Measurements from ENCODE around the gene MYL12B. TPM values are rescaled to one million over a fixed set of nuclear protein-coding genes. Genes with fewer than 3 reads are reported as not detected.

MYL12B gene
- total and polyA plus RNA-seq, 2 of the 8 experiments (the other 6 are each of a cell fraction or from before 2014, with no cell fraction given), result 174 to 188 TPM

DNA sequence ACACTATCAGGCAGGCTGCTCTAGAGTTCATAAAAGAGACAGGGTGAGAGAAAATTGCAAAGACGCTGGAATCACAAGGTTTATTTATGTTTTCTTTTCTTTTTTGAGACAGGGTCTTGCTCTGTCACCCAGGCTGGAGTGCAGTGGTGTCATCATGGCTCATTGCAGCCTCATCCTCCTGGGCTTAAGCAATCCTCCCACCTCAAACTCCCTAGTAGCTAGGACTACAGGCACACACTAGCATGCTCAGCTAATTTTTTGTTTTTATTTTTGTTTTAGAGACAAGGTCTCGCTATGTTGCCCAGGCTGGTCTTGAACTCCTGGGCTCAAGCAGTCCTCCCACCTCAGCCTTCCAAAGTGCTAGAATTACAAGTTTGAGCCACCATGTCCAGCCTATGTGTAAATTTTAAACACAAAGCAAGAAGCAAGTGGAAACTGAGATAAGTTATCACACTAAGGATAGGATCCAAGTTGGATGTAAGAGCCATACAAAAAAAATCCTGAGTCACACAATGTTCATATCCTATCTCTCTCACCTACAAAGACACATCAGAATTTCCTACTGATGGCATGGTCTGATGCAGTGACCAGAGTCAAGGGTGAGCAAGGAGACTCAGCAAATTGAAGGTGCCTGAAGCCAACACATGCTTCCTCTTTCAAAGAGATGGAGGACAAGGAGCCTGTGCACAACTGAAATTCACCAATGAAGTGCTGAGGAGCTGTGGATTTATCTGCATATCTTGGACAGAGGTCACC lies 31.4 kb downstream of the MYL12B start:
- 90% methylated on average over 2 of the region's 2 CpGs; no CpG with 5 or more reads in 1 of the 2 experiments for WGBS, 2 experiments (ENCODE audit: extremely low coverage in 1 of 2, insufficient coverage in 1 of 2, insufficient read length in 1 of 2, insufficient replicate concordance in 2 of 2, low coverage in 1 of 2, low lambda C conversion rate in 2 of 2, missing lambda C conversion rate in 1 of 2)
- ChIA-PET POLR2A (ENCODE audit: partially characterized antibody) (interaction anchor here (0.6 to 0.7 kb wide), 2 partner anchors 313 to 510 kb away, joined by 3 read pairs; no protein-coding TSS in a partner anchor), CTCF (ENCODE audit: partially characterized antibody) (interaction anchor here (0.7 to 2.2 kb wide), 2 partner anchors 161 to 373 kb away, joined by 3 to 12 read pairs; no protein-coding TSS in a partner anchor)
- Histone ChIP-seq H2BK5ac (ENCODE audit: low read depth, low read length) (no peak overlapping the region), H3K14ac (ENCODE audit: insufficient read length) (no peak overlapping the region), H4K8ac (ENCODE audit: extremely low read depth, insufficient read depth, low read length) (no peak overlapping the region), H3K23ac (ENCODE audit: insufficient read length) (no peak overlapping the region), H3K27ac (ENCODE audit: low read depth, low read length) (no peak overlapping the region), H2BK15ac (ENCODE audit: low read length) (no peak overlapping the region), H3K9ac (replicated peaks in 1 of 4; ENCODE audit: extremely low read depth in 1 of 4, low read depth in 3 of 4, low read length in 3 of 4) (no peak overlapping the region), H2AK5ac (ENCODE audit: low read depth, low read length) (no peak overlapping the region), H4K5ac (ENCODE audit: insufficient read length, low read depth, low read length) (no peak overlapping the region), H3K79me2 (ENCODE audit: control insufficient read depth in 1 of 2, insufficient read depth in 2 of 2, low read length in 2 of 2) (peaks cover 0 to 7% of the 10 kb centered on the region in 2 experiments; a peak in 2 of 4 replicates), H3K4me3 (ENCODE audit: extremely low read depth in 1 of 4, insufficient read depth in 2 of 4, low read depth in 3 of 4, low read length in 4 of 4) (no peak overlapping the region), H2BK12ac (ENCODE audit: low read depth, low read length) (no peak overlapping the region), H3K18ac (ENCODE audit: extremely low read depth, low read length) (no peak overlapping the region), H2BK20ac (ENCODE audit: low read length) (no peak overlapping the region), H3K23me2 (ENCODE audit: low read depth, low read length) (peaks cover 5% of the 10 kb centered on the region), H3K9me3 (ENCODE audit: insufficient read depth in 2 of 2, low read depth in 1 of 2, low read length in 1 of 2) (peaks cover 9 to 16% of the 10 kb centered on the region in 2 experiments; a peak in 2 of 4 replicates), H4K20me1 (replicated peaks in 1 of 2; ENCODE audit: control insufficient read depth in 1 of 2, insufficient read depth in 2 of 2, low read length in 2 of 2) (no peaks in the 10 kb centered on the region), H4K91ac (replicated peaks; ENCODE audit: insufficient read length, low read length) (no peak overlapping the region), H3K36me3 (ENCODE audit: control insufficient read depth in 2 of 4, insufficient read depth in 4 of 4, low read length in 3 of 4) (peaks cover 0 to 13% (median 6%) of the 10 kb centered on the region in 4 experiments; a peak in 2 of 8 replicates), H3K27me3 (replicated peaks in 1 of 4; ENCODE audit: control insufficient read depth in 3 of 4, extremely low read depth in 1 of 4, insufficient read depth in 3 of 4, low read length in 3 of 4) (no peaks in the 10 kb centered on the region), H3K56ac (replicated peaks; ENCODE audit: insufficient read length, low read depth, low read length) (no peak overlapping the region), H3K4ac (replicated peaks; ENCODE audit: insufficient read length, low read depth, low read length) (no peak overlapping the region), H3K4me2 (ENCODE audit: insufficient read depth in 1 of 2, low read depth in 2 of 2, low read length in 2 of 2) (no peak overlapping the region), H3K79me1 (ENCODE audit: low read depth, low read length) (no peaks in the 10 kb centered on the region; the same call in 1 of the 2 replicates), H2AFZ (ENCODE audit: low read length) (no peak overlapping the region), H2BK120ac (replicated peaks; ENCODE audit: low read depth, low read length) (no peak overlapping the region), H3K4me1 (replicated peaks in 1 of 4; ENCODE audit: control insufficient read depth in 3 of 4, insufficient read depth in 4 of 4, low read length in 3 of 4) (no peaks in the 10 kb centered on the region)
- DNase-seq (ENCODE audit: low read depth in 1 of 2, low spot score in 2 of 2), result no peak
- FAIRE-seq, result no peak
- TF ChIP-seq RFX5 (IDR thresholded peaks at IDR 0.05; ENCODE audit: borderline replicate concordance, low read depth, low read length), result no peak
- no peak for TF ChIP-seq GTF2F1 (IDR thresholded peaks at IDR 0.05; ENCODE audit: borderline replicate concordance, low read depth, low read length)
- no peak for TF ChIP-seq CHD2 (IDR thresholded peaks at IDR 0.05; ENCODE audit: low read length)
- TF ChIP-seq E2F6 (IDR thresholded peaks at IDR 0.05), result no peak
- no peak for TF ChIP-seq ASH2L (IDR thresholded peaks at IDR 0.05; ENCODE audit: low read length)
- TF ChIP-seq TAF7 (optimal IDR thresholded peaks at IDR 0.05; ENCODE audit: borderline replicate concordance, low read depth, low read length), result no peak
- TF ChIP-seq SIRT6 (IDR thresholded peaks at IDR 0.05; ENCODE audit: low read length), result no peak
- no peak for TF ChIP-seq SP4 (IDR thresholded peaks at IDR 0.05; ENCODE audit: low read length)
- TF ChIP-seq RAD21 (IDR thresholded peaks at IDR 0.05 in 1 of 2, conservative IDR thresholded peaks at IDR 0.05 in 1 of 2; ENCODE audit: low read depth in 2 of 2, low read length in 2 of 2), result no peak

All from H1 (cell line).